ENCODE results near the gene C1orf141. TPM values are rescaled to one million over a fixed set of nuclear protein-coding genes. Genes with fewer than 3 reads are reported as not detected.

The C1orf141 gene
- total RNA-seq: not detected in 2 replicates

GRCh38 chr1:67134695-67135094 lies at the start of gene C1orf141:
C1orf141 (minus strand) TSS chr1:67134970; CDS start chr1:67127240, 7,730 bp downstream.

GRCh38 chr1:67166196-67166595 lies 31.4 kb upstream of the C1orf141 start, which contains the start of gene IL23R:
IL23R (plus strand) TSS chr1:67166454; CDS start chr1:67168121, 1,667 bp downstream.

GRCh38 chr1:67053785-67054772 lies 80.7 kb downstream of the C1orf141 start, which contains the start of gene SLC35D1:
SLC35D1 (minus strand) TSS chr1:67054148; CDS start chr1:67054013, 135 bp downstream.

Small RNA genes within 50 kb of the gene (small RNA-seq; reads per million reads assigned to genes)
- not detected for gene RF00322

Other genes starting within 250 kb of the C1orf141 start
- gene DNAI4, start 210.1 kb downstream of the C1orf141 start, total RNA-seq: 9.5 and 15.9 TPM in 2 replicates
- 62.3 and 63.1 TPM in 2 replicates for gene MIER1, start 210.0 kb downstream of the C1orf141 start, total RNA-seq
- 24.3 and 26.3 TPM in 2 replicates for gene SLC35D1, start 80.8 kb downstream of the C1orf141 start, total RNA-seq
- not detected in 2 replicates for gene IL23R, start 31.5 kb upstream of the C1orf141 start, total RNA-seq
- gene IL12RB2, start 172.9 kb upstream of the C1orf141 start, total RNA-seq: under 0.01 TPM in 2 replicates